Esophagus mucosa (tissue), 1 donor: ENCODE results near the gene SLX4IP. TPM values are rescaled to one million over a fixed set of nuclear protein-coding genes. Genes with fewer than 3 reads are reported as not detected.

ENCODE experiments used
- ATAC-seq: fragments of 200-7000 bp; cut with Tn5 transposase; one replicate; pipeline ENCODE4 v1.9.1; 2020
- total RNA-seq: library from RNA; stranded (reverse); gene quantifications from one replicate; pipeline ENCODE4 v1.2.4, GENCODE V29; 2023
- donor health status: DM: yes; HTN: yes; CAD: no.

SLX4IP gene
- total RNA-seq, 1 donor from 2014 or later: 5.3 TPM

- ATAC-seq: no peak
Observed at GRCh38 chr20:10467681-10468339, 32.7 kb downstream of the SLX4IP start.

- ATAC-seq: no peak
Observed at GRCh38 chr20:10468340-10468845, 33.3 kb downstream of the SLX4IP start.

- no peak for ATAC-seq
Observed at GRCh38 chr20:10469056-10469455, 34.0 kb downstream of the SLX4IP start.

- peak; percentile 84 for ATAC-seq
Observed at GRCh38 chr20:10469599-10469998, 34.5 kb downstream of the SLX4IP start.

GRCh38 chr20:10470276-10470675, 35.2 kb downstream of the SLX4IP start:
- ATAC-seq: no peak

- ATAC-seq: no peak
Observed at GRCh38 chr20:10472871-10473270, 37.8 kb downstream of the SLX4IP start.

- ATAC-seq: no peak
Observed at GRCh38 chr20:10474606-10475184, 39.6 kb downstream of the SLX4IP start.

GRCh38 chr20:10475225-10475624, 40.1 kb downstream of the SLX4IP start:
- no peak for ATAC-seq

GRCh38 chr20:10476319-10476724, 41.2 kb downstream of the SLX4IP start:
- ATAC-seq: no peak

GRCh38 chr20:10478205-10478604, 43.1 kb downstream of the SLX4IP start:
- ATAC-seq: no peak

- ATAC-seq: no peak
Observed at GRCh38 chr20:10478930-10479329, 43.8 kb downstream of the SLX4IP start.

- ATAC-seq: no peak
Observed at GRCh38 chr20:10481676-10482075, 46.6 kb downstream of the SLX4IP start.

- ATAC-seq: no peak
Observed at GRCh38 chr20:10483691-10484090, 48.6 kb downstream of the SLX4IP start.

- peak; percentile 73 for ATAC-seq
Observed at GRCh38 chr20:10487142-10488136, 52.3 kb downstream of the SLX4IP start.

- no peak for ATAC-seq
Observed at GRCh38 chr20:10488534-10488933, 53.4 kb downstream of the SLX4IP start.

- ATAC-seq: peak; percentile 79
Observed at GRCh38 chr20:10489853-10490252, 54.7 kb downstream of the SLX4IP start.

- ATAC-seq: no peak
Observed at GRCh38 chr20:10490257-10490656, 55.2 kb downstream of the SLX4IP start.

GRCh38 chr20:10490706-10491105, 55.6 kb downstream of the SLX4IP start:
- ATAC-seq: no peak

GRCh38 chr20:10492065-10492464, 57.0 kb downstream of the SLX4IP start:
- no peak for ATAC-seq

- no peak for ATAC-seq
Observed at GRCh38 chr20:10492844-10493243, 57.7 kb downstream of the SLX4IP start.

GRCh38 chr20:10495173-10495572, 60.1 kb downstream of the SLX4IP start:
- ATAC-seq: no peak

GRCh38 chr20:10496465-10496864, 61.4 kb downstream of the SLX4IP start:
- ATAC-seq: no peak

- no peak for ATAC-seq
Observed at GRCh38 chr20:10497283-10497682, 62.2 kb downstream of the SLX4IP start.
